ENCODE results near the gene NR2F2. TPM values are rescaled to one million over a fixed set of nuclear protein-coding genes. Genes with fewer than 3 reads are reported as not detected.

NR2F2 gene
- total RNA-seq, 6 experiments from 2014 or later = 11.6 to 30.0 (median 20.7) TPM

- WGBS (ENCODE audit: insufficient coverage, low coverage, low lambda C conversion rate, missing lambda C conversion rate) = 39% methylated on average over 7 of the region's 7 CpGs
- Histone ChIP-seq H3K27ac (peak overlapping the region in 1 of 3 donors; percentile 18), H3K27me3 (no peaks in the 10 kb centered on the region), H3K4me3 (no peak overlapping the region), H3K36me3 (no peaks in the 10 kb centered on the region), H3K4me1 (peaks cover 0 to 19% (median 5%) of the 10 kb centered on the region in 4 donors), H3K9me3 (no peaks in the 10 kb centered on the region)
- intact Hi-C loops (cut with DNase I) = loop anchor here in 1 of 2 donors (10.0 kb wide), 2 partner anchors 165 to 545 kb away; no protein-coding TSS in a partner anchor
- no peak for ATAC-seq
- TF ChIP-seq CTCF (IDR thresholded peaks at IDR 0.05) (no peak), POLR2A (IDR thresholded peaks at IDR 0.05) (no peak)
- no peak for DNase-seq
Observed at GRCh38 chr15:96349857-96350720, 19.6 kb downstream of the NR2F2 start.

GRCh38 chr15:96350934-96351724, 20.6 kb downstream of the NR2F2 start:
- peaks cover 0 to 15% (median 4%) of the 10 kb centered on the region in 4 donors for H3K4me1 ChIP-seq
- H3K27ac ChIP-seq = peak overlapping the region; percentile 51 to 73 (median 69)
- no peak for ATAC-seq
- H3K27me3 ChIP-seq = no peaks in the 10 kb centered on the region
- intact Hi-C loops (cut with DNase I) = loop anchor here in 1 of 2 donors (10.0 kb wide), 1 partner anchor 544 kb away; no protein-coding TSS in a partner anchor
- peak overlapping the region in 2 of 3 donors; percentile 33 to 48 for H3K4me3 ChIP-seq
- 43% methylated on average over 18 of the region's 19 CpGs for WGBS (ENCODE audit: insufficient coverage, low coverage, low lambda C conversion rate, missing lambda C conversion rate)
- no peak for DNase-seq
- H3K36me3 ChIP-seq = no peaks in the 10 kb centered on the region
- TF ChIP-seq POLR2A (IDR thresholded peaks at IDR 0.05) (no peak), CTCF (IDR thresholded peaks at IDR 0.05) (no peak)
- no peaks in the 10 kb centered on the region for H3K9me3 ChIP-seq

- Histone ChIP-seq H3K9me3 (no peaks in the 10 kb centered on the region), H3K4me3 (peak overlapping the region; percentile 12 to 48 (median 33)), H3K4me1 (peaks cover 0 to 15% (median 4%) of the 10 kb centered on the region in 4 donors), H3K27ac (peak overlapping the region; percentile 51 to 73 (median 69)), H3K36me3 (no peaks in the 10 kb centered on the region), H3K27me3 (no peaks in the 10 kb centered on the region)
- intact Hi-C loops (cut with DNase I) = loop anchor here in 1 of 2 donors (10.0 kb wide), 1 partner anchor 543 kb away; no protein-coding TSS in a partner anchor
- WGBS (ENCODE audit: insufficient coverage, low coverage, low lambda C conversion rate, missing lambda C conversion rate) = 3% methylated on average over 7 of the region's 56 CpGs
- peak; percentile 69 to 81 (median 80) for DNase-seq
- peak in 2 of 4 donors; percentile 7 to 17 for TF ChIP-seq CTCF (IDR thresholded peaks at IDR 0.05)
- peak; percentile 40 for TF ChIP-seq POLR2A (IDR thresholded peaks at IDR 0.05)
- peak; percentile 42 to 71 (median 67) for ATAC-seq
Observed at GRCh38 chr15:96351761-96352603, 21.5 kb downstream of the NR2F2 start.

All from right lobe of liver (tissue), 6 donors.